ENCODE data around the gene HLA-G.

GRCh38 chr6:29813809-29814208 is 13.8 kb upstream of the HLA-G start:
- TF ChIP-seq REST (IDR thresholded peaks at IDR 0.05; ENCODE audit: low read depth): no peak
- no peak for TF ChIP-seq ZBTB33 (IDR thresholded peaks at IDR 0.05; ENCODE audit: extremely low read depth, insufficient replicate concordance, low read length)
- TF ChIP-seq CTCF (IDR thresholded peaks at IDR 0.05 in 2 of 3, conservative IDR thresholded peaks at IDR 0.05 in 1 of 3; ENCODE audit: borderline replicate concordance in 1 of 3, insufficient read depth in 1 of 3, low read depth in 2 of 3, low read length in 2 of 3): peak in 1 of 3 experiments; percentile 44; a peak in 2 of 6 replicates
- TF ChIP-seq FOSL1 (IDR thresholded peaks at IDR 0.05; ENCODE audit: low read depth): peak; percentile 92
- peak; percentile 87 for TF ChIP-seq JUND (IDR thresholded peaks at IDR 0.05)
- no peak for TF ChIP-seq EZH2phosphoT487 (IDR thresholded peaks at IDR 0.05; ENCODE audit: borderline replicate concordance)
- TF ChIP-seq EZH2 (IDR thresholded peaks at IDR 0.05): no peak
- no peak for TF ChIP-seq POLR2A (IDR thresholded peaks at IDR 0.05; ENCODE audit: borderline replicate concordance, extremely low read depth, insufficient read depth, insufficient read length)

Data from HCT116 (cell line).